ENCODE data around the gene KRT2. TPM values are rescaled to one million over a fixed set of nuclear protein-coding genes. Genes with fewer than 3 reads are reported as not detected.

KRT2 gene
- total and polyA plus RNA-seq, 9 of the 15 experiments (the other 6 are each of a cell fraction or from before 2014, with no cell fraction given) = 0.03 to 0.69 (median 0.07) TPM; not detected in 2

GRCh38 chr12:52630008-52630500 is 22.0 kb downstream of the KRT2 start:
- Histone ChIP-seq H3K4me3 (no peak overlapping the region), H2AFZ (ENCODE audit: low read depth, low read length) (no peak overlapping the region), H3K36me3 (ENCODE audit: control insufficient read depth, insufficient read depth, low read length) (no peaks in the 10 kb centered on the region), H3K4me2 (ENCODE audit: insufficient read depth, low read length) (no peak overlapping the region), H3K27me3 (ENCODE audit: control insufficient read depth in 2 of 2, insufficient read depth in 2 of 2, low read length in 2 of 2) (no peaks in the 10 kb centered on the region), H3K9me1 (ENCODE audit: control insufficient read depth, insufficient read depth, low read length) (no peaks in the 10 kb centered on the region), H3K4me1 (replicated peaks in 1 of 2; ENCODE audit: control insufficient read depth in 2 of 2, insufficient read depth in 2 of 2, low read length in 2 of 2) (peaks cover 8 to 38% of the 10 kb centered on the region in 2 experiments), H3K79me2 (ENCODE audit: control insufficient read depth, insufficient read depth, low read length) (no peaks in the 10 kb centered on the region), H3K9me3 (replicated peaks; ENCODE audit: control insufficient read depth, insufficient read depth, low read depth, low read length) (no peaks in the 10 kb centered on the region), H3K9ac (ENCODE audit: insufficient read depth in 1 of 2, low read depth in 2 of 2, low read length in 2 of 2) (no peak overlapping the region), H3K27ac (ENCODE audit: extremely low read depth, low read depth, low read length) (no peak overlapping the region), H4K20me1 (replicated peaks; ENCODE audit: control insufficient read depth, insufficient read depth, low read length) (no peaks in the 10 kb centered on the region)
- no TSS peak for BruUV-seq (replicated peaks)
- in situ Hi-C loops (cut with MboI) (no loop called here), intact Hi-C loops (cut with micrococcal nuclease) (no loop called here)
- ATAC-seq (no peak), FAIRE-seq (no peak), DNase-seq (ENCODE audit: extremely low read depth in 1 of 4, low spot score in 3 of 4) (no peak)
- TF ChIP-seq NCOA2 (IDR thresholded peaks at IDR 0.05; ENCODE audit: partially characterized antibody in 2 of 2) = no peak
- no peak for TF ChIP-seq ETV5 (CRISPR knock-in tag; IDR thresholded peaks at IDR 0.05; ENCODE audit: low read depth)
- CTCF ChIA-PET (ENCODE audit: low intra/inter-chr PET ratio) = no interaction called here
- 51% methylated on average over 6 of the region's 7 CpGs for whole genome bisulfite sequencing (ENCODE audit: insufficient coverage, low coverage, missing lambda C conversion rate)
- POLR2A ChIA-PET = interaction anchor here (0.7 kb wide), 1 partner anchor 28 kb away, joined by 3 read pairs; no protein-coding TSS in a partner anchor

GRCh38 chr12:52629281-52630007 is 22.6 kb downstream of the KRT2 start:
- H3K36me3 ChIP-seq (ENCODE audit: control insufficient read depth, insufficient read depth, low read length) = no peaks in the 10 kb centered on the region
- H3K9me3 ChIP-seq (replicated peaks; ENCODE audit: control insufficient read depth, insufficient read depth, low read depth, low read length) = no peaks in the 10 kb centered on the region
- ATAC-seq = no peak
- no peaks in the 10 kb centered on the region for H4K20me1 ChIP-seq (replicated peaks; ENCODE audit: control insufficient read depth, insufficient read depth, low read length)
- peak overlapping the region; percentile 35 for H2AFZ ChIP-seq (ENCODE audit: low read depth, low read length)
- POLR2A ChIA-PET = no interaction called here
- no peak overlapping the region for H3K4me2 ChIP-seq (ENCODE audit: insufficient read depth, low read length)
- no peak for DNase-seq (ENCODE audit: extremely low read depth in 1 of 4, low spot score in 3 of 4)
- no peaks in the 10 kb centered on the region for H3K9me1 ChIP-seq (ENCODE audit: control insufficient read depth, insufficient read depth, low read length)
- BruUV-seq (replicated peaks) = no TSS peak
- no peak for TF ChIP-seq MAFK (IDR thresholded peaks at IDR 0.05; ENCODE audit: low read length)
- TF ChIP-seq ZBTB11 (CRISPR knock-in tag; IDR thresholded peaks at IDR 0.05) = 0 out of 6 replicates have a peak, but pooled peaks of 1 of the 3 experiments have one; percentile 35
- H3K27ac ChIP-seq (ENCODE audit: extremely low read depth, low read depth, low read length) = no peak overlapping the region
- peaks cover 8 to 38% of the 10 kb centered on the region in 2 experiments for H3K4me1 ChIP-seq (replicated peaks in 1 of 2; ENCODE audit: control insufficient read depth in 2 of 2, insufficient read depth in 2 of 2, low read length in 2 of 2)
- no peak for FAIRE-seq
- intact Hi-C loops (cut with micrococcal nuclease) (no loop called here), in situ Hi-C loops (cut with MboI) (no loop called here)
- H3K27me3 ChIP-seq (ENCODE audit: control insufficient read depth in 2 of 2, insufficient read depth in 2 of 2, low read length in 2 of 2) = no peaks in the 10 kb centered on the region
- no peak overlapping the region for H3K9ac ChIP-seq (ENCODE audit: insufficient read depth in 1 of 2, low read depth in 2 of 2, low read length in 2 of 2)
- WGBS (ENCODE audit: insufficient coverage, low coverage, missing lambda C conversion rate) = 34% methylated on average over 12 of the region's 12 CpGs
- no peak overlapping the region for H3K4me3 ChIP-seq
- CTCF ChIA-PET (ENCODE audit: low intra/inter-chr PET ratio) = no interaction called here
- H3K79me2 ChIP-seq (ENCODE audit: control insufficient read depth, insufficient read depth, low read length) = no peaks in the 10 kb centered on the region

Data from K562 (cell line).